Fibroblast of pulmonary artery (primary cell): ENCODE data around the gene FAIM2.

Experiments used
- DNase-seq: peaks from one replicate; pipeline ENCODE4 v3.0.0-alpha.2; 2010; ENCODE audit warnings: low read depth
- H3K4me3 ChIP-seq: replicated peaks from 2 replicates; pipeline ENCODE4 v1.5.1; 2011; ENCODE audit warnings: low read depth, mild to moderate bottlenecking, control low read depth, low read length, moderate library complexity
- CTCF ChIP-seq: IDR thresholded peaks from 2 replicates; pipeline ENCODE4 v1.5.1; 2011; ENCODE audit warnings: mild to moderate bottlenecking, control low read depth, low read length, inconsistent platforms; ENCODE audit errors: missing control alignments

Gene FAIM2

GRCh38 chr12:49868952-49869815 lies 34.5 kb downstream of the FAIM2 start:
- TF ChIP-seq CTCF: no peak

GRCh38 chr12:49868449-49868848 lies 35.3 kb downstream of the FAIM2 start:
- TF ChIP-seq CTCF: no peak

More at GRCh38 chr12:49868952-49869815, 34.5 kb downstream of the FAIM2 start:
- peak; percentile 100 for DNase-seq
- H3K4me3 ChIP-seq: no peak overlapping the region

GRCh38 chr12:49867570-49868341 lies 35.9 kb downstream of the FAIM2 start:
- no peak overlapping the region for H3K4me3 ChIP-seq
- TF ChIP-seq CTCF: no peak
- peak; percentile 43 for DNase-seq

More at GRCh38 chr12:49868449-49868848, 35.3 kb downstream of the FAIM2 start:
- H3K4me3 ChIP-seq: no peak overlapping the region
- no peak for DNase-seq

- TF ChIP-seq CTCF: peak; percentile 96
- peak; percentile 67 for DNase-seq
- no peak overlapping the region for H3K4me3 ChIP-seq
These were observed 36.7 kb downstream of the FAIM2 start for GRCh38 chr12:49866859-49867569.

GRCh38 chr12:49865782-49866135 lies 37.9 kb downstream of the FAIM2 start:
- H3K4me3 ChIP-seq: no peak overlapping the region
- no peak for DNase-seq
- TF ChIP-seq CTCF: no peak

- no peak for DNase-seq
These were observed 38.5 kb downstream of the FAIM2 start for GRCh38 chr12:49865109-49865781.

More at GRCh38 chr12:49865109-49865781, 38.5 kb downstream of the FAIM2 start:
- TF ChIP-seq CTCF: no peak
- no peak overlapping the region for H3K4me3 ChIP-seq
